ENCODE results near the gene ARHGAP26.

DNA sequence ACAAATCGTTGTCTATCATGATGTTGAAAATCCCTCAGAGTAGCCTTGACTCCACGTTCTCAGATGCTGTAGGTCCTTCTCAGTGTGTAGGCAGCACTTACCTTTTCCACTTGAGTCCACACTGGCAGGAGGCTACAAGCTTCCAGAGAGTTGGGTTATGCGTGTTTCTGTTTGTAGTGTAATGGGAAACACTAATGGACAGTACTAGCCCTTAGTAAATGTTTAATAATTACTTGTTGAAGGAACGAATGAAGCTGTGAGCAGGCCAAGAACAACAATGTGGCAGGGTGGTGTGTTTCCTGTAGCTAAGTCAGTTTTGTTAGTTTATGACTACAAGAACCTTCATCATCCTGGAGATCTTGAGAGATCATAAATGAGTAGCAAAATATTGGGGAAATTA, 83.5 kb downstream of the ARHGAP26 start:
- no peak for TF ChIP-seq CTCF (conservative IDR thresholded peaks at IDR 0.05 in 1 of 2, IDR thresholded peaks at IDR 0.05 in 1 of 2; ENCODE audit: low read depth in 1 of 2, low read length in 2 of 2)
- no peak for TF ChIP-seq EZH2 (IDR thresholded peaks at IDR 0.05; ENCODE audit: low read length, missing control alignments)
